ENCODE measurements around the gene SERPINA6.

The SERPINA6 gene

DNA sequence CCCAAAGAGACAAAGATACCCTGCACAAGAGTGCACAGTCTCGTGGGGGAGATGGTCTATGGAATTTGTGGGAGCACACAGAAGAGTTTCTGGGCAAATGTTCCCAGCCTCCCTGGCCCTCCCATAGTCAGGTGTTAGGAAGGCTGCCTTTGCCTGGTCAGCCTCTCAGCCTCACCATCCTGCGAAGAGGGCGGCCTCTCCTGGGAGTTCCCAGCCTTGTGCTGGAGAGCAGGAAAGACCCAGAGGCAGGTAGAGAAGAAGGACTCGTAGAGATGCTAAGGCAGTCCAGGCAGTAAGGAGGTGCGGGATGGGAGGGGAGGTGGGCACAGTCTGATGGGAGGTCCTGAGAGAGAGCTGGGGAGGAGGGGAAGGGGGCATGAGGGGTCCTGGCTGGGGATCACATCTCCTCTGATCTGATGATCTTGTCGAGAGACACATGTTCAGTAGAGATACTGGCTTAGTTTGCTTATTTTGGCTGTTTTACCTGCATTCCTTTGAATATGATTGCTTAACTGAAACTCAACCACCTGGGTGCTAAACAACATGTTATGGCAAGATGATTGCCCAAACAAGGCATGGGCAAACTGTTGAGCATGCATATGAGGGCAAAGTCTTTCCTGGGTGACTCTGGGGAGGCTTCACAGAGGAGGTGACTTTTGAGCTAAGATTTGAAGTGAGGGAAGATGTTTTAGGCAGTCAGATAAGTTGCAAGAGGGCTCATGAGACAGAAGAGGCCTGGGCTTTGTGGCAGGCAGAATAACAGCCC lies 10.5 kb downstream of the SERPINA6 start:
- Histone ChIP-seq H3K4me3 (ENCODE audit: low read depth, low read length) (no peak overlapping the region), H3K27me3 (ENCODE audit: control insufficient read depth, insufficient read depth, low read length) (no peaks in the 10 kb centered on the region), H2AFZ (no peak overlapping the region), H3K79me2 (no peaks in the 10 kb centered on the region), H3K36me3 (ENCODE audit: control insufficient read depth, insufficient read depth, low read length) (no peaks in the 10 kb centered on the region), H3K9ac (no peak overlapping the region), H3K4me2 (ENCODE audit: low read length) (no peak overlapping the region), H3K27ac (no peak overlapping the region), H3K4me1 (no peaks in the 10 kb centered on the region), H3K9me3 (ENCODE audit: control insufficient read depth, low read length) (no peaks in the 10 kb centered on the region)
- TF ChIP-seq, protein P1, sequence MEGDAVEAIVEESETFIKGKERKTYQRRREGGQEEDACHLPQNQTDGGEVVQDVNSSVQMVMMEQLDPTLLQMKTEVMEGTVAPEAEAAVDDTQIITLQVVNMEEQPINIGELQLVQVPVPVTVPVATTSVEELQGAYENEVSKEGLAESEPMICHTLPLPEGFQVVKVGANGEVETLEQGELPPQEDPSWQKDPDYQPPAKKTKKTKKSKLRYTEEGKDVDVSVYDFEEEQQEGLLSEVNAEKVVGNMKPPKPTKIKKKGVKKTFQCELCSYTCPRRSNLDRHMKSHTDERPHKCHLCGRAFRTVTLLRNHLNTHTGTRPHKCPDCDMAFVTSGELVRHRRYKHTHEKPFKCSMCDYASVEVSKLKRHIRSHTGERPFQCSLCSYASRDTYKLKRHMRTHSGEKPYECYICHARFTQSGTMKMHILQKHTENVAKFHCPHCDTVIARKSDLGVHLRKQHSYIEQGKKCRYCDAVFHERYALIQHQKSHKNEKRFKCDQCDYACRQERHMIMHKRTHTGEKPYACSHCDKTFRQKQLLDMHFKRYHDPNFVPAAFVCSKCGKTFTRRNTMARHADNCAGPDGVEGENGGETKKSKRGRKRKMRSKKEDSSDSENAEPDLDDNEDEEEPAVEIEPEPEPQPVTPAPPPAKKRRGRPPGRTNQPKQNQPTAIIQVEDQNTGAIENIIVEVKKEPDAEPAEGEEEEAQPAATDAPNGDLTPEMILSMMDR (IDR thresholded peaks at IDR 0.05) = no peak

DNA sequence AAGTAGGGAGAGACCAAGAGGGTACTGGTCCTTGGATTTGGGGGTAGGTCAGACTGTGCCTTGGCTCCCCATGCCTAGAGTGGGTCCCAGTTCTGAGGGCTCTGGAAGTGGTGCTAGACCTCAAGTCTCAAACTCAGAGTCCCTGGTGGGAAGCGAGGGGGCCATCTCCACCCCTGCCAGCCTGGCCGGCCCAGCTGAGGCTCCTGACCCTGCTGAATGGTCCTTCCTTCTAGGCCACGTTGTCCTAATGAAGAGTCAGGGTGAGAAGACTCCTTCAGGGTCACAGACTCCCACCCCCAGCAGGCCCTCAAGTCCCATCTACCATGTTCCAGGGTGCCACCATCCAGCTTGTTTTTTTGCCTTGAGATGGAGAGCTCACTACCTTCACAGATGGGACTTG lies 12.9 kb downstream of the SERPINA6 start:
- H3K4me3 ChIP-seq (ENCODE audit: low read depth, low read length) = no peak overlapping the region
- H3K9me3 ChIP-seq (ENCODE audit: control insufficient read depth, low read length) = no peaks in the 10 kb centered on the region
- H3K79me2 ChIP-seq = no peaks in the 10 kb centered on the region

DNA sequence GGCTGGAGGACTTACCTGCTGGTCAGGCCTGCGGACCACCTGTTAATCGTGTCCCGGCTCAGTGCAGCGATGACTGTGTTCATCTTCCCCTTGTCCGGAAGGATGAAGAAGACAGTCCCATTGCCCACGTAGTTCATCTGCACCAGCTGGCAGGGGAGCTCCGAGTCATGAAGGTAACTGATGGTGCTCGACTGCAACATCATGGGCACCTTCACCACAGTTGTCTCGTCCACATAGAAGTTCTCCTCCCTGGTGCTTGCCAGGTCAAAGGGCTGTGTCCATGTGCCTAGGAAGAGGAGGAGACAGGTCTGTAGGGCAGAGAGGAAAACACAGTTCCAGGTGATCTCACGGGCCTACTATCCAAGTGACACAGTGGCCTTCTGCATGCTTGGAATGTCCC lies 13.4 kb downstream of the SERPINA6 start:
- Histone ChIP-seq H3K79me2 (no peaks in the 10 kb centered on the region), H2AFZ (no peak overlapping the region), H3K27ac (no peak overlapping the region), H3K4me1 (no peaks in the 10 kb centered on the region), H3K36me3 (ENCODE audit: control insufficient read depth, insufficient read depth, low read length) (no peaks in the 10 kb centered on the region), H3K4me2 (ENCODE audit: low read length) (no peak overlapping the region), H3K9me3 (ENCODE audit: control insufficient read depth, low read length) (no peaks in the 10 kb centered on the region), H3K9ac (no peak overlapping the region), H3K27me3 (ENCODE audit: control insufficient read depth, insufficient read depth, low read length) (no peaks in the 10 kb centered on the region), H3K4me3 (ENCODE audit: low read depth, low read length) (no peak overlapping the region)
- TF ChIP-seq, protein P1 (IDR thresholded peaks at IDR 0.05) = no peak

More for the DNA sequence above, 12.9 kb downstream of the SERPINA6 start:
- H3K4me1 ChIP-seq = no peaks in the 10 kb centered on the region
- TF ChIP-seq, protein P1 (IDR thresholded peaks at IDR 0.05) = no peak
- H3K27me3 ChIP-seq (ENCODE audit: control insufficient read depth, insufficient read depth, low read length) = no peaks in the 10 kb centered on the region
- H3K4me2 ChIP-seq (ENCODE audit: low read length) = no peak overlapping the region
- H3K27ac ChIP-seq = no peak overlapping the region
- H2AFZ ChIP-seq = no peak overlapping the region
- no peaks in the 10 kb centered on the region for H3K36me3 ChIP-seq (ENCODE audit: control insufficient read depth, insufficient read depth, low read length)
- no peak overlapping the region for H3K9ac ChIP-seq

DNA sequence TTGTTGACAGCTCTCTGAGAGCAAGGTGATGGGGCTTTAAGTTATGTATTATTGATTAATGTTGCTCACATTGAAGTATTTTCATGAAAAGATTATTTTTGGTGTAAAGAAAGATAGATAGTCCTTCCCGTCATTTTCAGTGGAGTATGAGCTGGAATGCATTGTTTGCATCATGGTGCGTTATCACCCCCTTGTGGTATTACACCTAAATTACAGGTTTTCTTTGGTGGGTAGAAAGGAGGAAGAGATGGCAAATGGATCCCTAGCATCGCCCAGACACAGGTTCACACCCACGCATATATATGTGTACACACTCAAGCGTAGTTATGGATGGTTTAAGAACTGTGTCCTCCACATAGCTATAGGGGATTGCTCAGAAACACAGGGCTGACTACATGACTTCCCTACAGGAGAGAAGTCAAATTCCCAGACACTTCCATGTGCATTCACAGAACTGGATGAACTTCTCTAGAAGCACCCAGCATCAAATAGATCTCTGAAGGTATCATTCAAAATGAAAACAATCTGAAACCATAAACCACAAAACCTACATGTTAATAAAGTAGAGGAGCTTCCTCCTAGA lies 15.6 kb downstream of the SERPINA6 start:
- Histone ChIP-seq H3K79me2 (no peaks in the 10 kb centered on the region), H3K9ac (no peak overlapping the region), H3K9me3 (ENCODE audit: control insufficient read depth, low read length) (peaks cover 3% of the 10 kb centered on the region), H3K27me3 (ENCODE audit: control insufficient read depth, insufficient read depth, low read length) (no peaks in the 10 kb centered on the region), H3K27ac (no peak overlapping the region), H3K4me1 (no peaks in the 10 kb centered on the region), H3K36me3 (ENCODE audit: control insufficient read depth, insufficient read depth, low read length) (no peaks in the 10 kb centered on the region), H3K4me3 (ENCODE audit: low read depth, low read length) (no peak overlapping the region), H2AFZ (no peak overlapping the region), H3K4me2 (ENCODE audit: low read length) (no peak overlapping the region)
- TF ChIP-seq, protein P1 (IDR thresholded peaks at IDR 0.05) = no peak

Data from parathyroid adenoma (tissue), 2 donors.